Liver (tissue), 9 donors: Measurements from ENCODE around the gene CCR3. TPM values are rescaled to one million over a fixed set of nuclear protein-coding genes. Genes with fewer than 3 reads are reported as not detected.

Experiments
- DNase-seq: peaks from one replicate; pipeline ENCODE4 v3.0.0-alpha.2; 2017; ENCODE audit warnings: low spot score
- H3K27ac ChIP-seq, 2 donors: one replicate each; pipeline ENCODE4 v1.7.0; 2013; ENCODE audit warnings: inconsistent platforms in 2 of 2, low read length in 2 of 2, control low read depth in 1 of 2, low read depth in 1 of 2, mild to moderate bottlenecking in 1 of 2
- H3K27me3 ChIP-seq, 4 donors: one replicate each; pipeline versions ENCODE4 v1.6.1 to v1.7.0; 2013; ENCODE audit warnings: low read length in 3 of 4, inconsistent platforms in 1 of 4, mild to moderate bottlenecking in 1 of 4, moderate library complexity in 1 of 4; ENCODE audit not compliant: control insufficient read depth in 4 of 4, insufficient read depth in 4 of 4
- H3K36me3 ChIP-seq, 4 donors: one replicate each; pipeline versions ENCODE4 v1.6.1 to v1.7.0; 2013; ENCODE audit warnings: low read length in 3 of 4, mild to moderate bottlenecking in 3 of 4, low read depth in 1 of 4, moderate library complexity in 1 of 4; ENCODE audit not compliant: control insufficient read depth in 4 of 4, insufficient read depth in 3 of 4
- H3K4me1 ChIP-seq, 4 donors: one replicate each; pipeline versions ENCODE4 v1.6.1 to v1.7.0; 2013; ENCODE audit warnings: low read length in 3 of 4, mild to moderate bottlenecking in 3 of 4, moderate library complexity in 1 of 4; ENCODE audit not compliant: control insufficient read depth in 4 of 4, insufficient read depth in 4 of 4
- H3K4me3 ChIP-seq, 3 donors: one replicate each; pipeline versions ENCODE4 v1.6.1 to v1.7.0; 2013; ENCODE audit warnings: low read length in 3 of 3, control low read depth in 1 of 3, low read depth in 1 of 3, mild to moderate bottlenecking in 1 of 3
- H3K9ac ChIP-seq, 2 donors: one replicate each; pipeline ENCODE4 v1.7.0; 2013; ENCODE audit warnings: low read length in 2 of 2, mild to moderate bottlenecking in 2 of 2, moderate library complexity in 2 of 2, control low read depth in 1 of 2, low read depth in 1 of 2
- H3K9me3 ChIP-seq, 4 donors: one replicate each; pipeline versions ENCODE4 v1.6.1 to v1.7.0; 2013; ENCODE audit warnings: low read length in 3 of 4; ENCODE audit not compliant: control insufficient read depth in 4 of 4
- ATF3 ChIP-seq: IDR thresholded peaks from 2 replicates; pipeline ENCODE4 v1.6.1; 2016; ENCODE audit warnings: antibody characterized with exemption
- CTCF ChIP-seq: fragments of 150-350 bp; IDR thresholded peaks from 2 replicates; pipeline ENCODE4 v1.5.1; 2017; ENCODE audit warnings: improper control_type of control experiment, low read depth, low read length; ENCODE audit not compliant: missing input control
- EGR1 ChIP-seq, 2 donors: IDR thresholded peaks; 2 replicates each; pipeline ENCODE4 v1.6.1; 2016 to 2018; ENCODE audit warnings: antibody characterized with exemption in 2 of 2, low read depth in 2 of 2
- FOXA2 ChIP-seq: IDR thresholded peaks from 2 replicates; pipeline ENCODE4 v1.6.1; 2016; ENCODE audit warnings: antibody characterized with exemption
- GABPA ChIP-seq, 2 donors: IDR thresholded peaks in 1 of 2; conservative IDR thresholded peaks in 1 of 2; 2 replicates each; pipeline ENCODE4 v1.6.1; 2016; ENCODE audit warnings: antibody characterized with exemption in 2 of 2, mild to moderate bottlenecking in 1 of 2, moderate library complexity in 1 of 2
- HNF4A ChIP-seq, 2 donors: conservative IDR thresholded peaks; 2 replicates each; pipeline ENCODE4 v1.6.1; 2016; ENCODE audit warnings: antibody characterized with exemption in 2 of 2, mild to moderate bottlenecking in 2 of 2
- HNF4G ChIP-seq: IDR thresholded peaks from 2 replicates; pipeline ENCODE4 v1.6.1; 2016; ENCODE audit warnings: antibody characterized with exemption
- JUND ChIP-seq, 2 donors: IDR thresholded peaks; 2 replicates each; pipeline ENCODE4 v1.6.1; 2016; ENCODE audit warnings: antibody characterized with exemption in 2 of 2
- MAX ChIP-seq: IDR thresholded peaks from 2 replicates; pipeline ENCODE4 v1.6.1; 2016; ENCODE audit warnings: antibody characterized with exemption
- NR2F2 ChIP-seq: IDR thresholded peaks from 2 replicates; pipeline ENCODE4 v1.6.1; 2016; ENCODE audit warnings: antibody characterized with exemption
- RAD21 ChIP-seq, 2 donors: IDR thresholded peaks; 2 replicates each; pipeline ENCODE4 v1.6.1; 2016; ENCODE audit warnings: antibody characterized with exemption in 2 of 2, mild to moderate bottlenecking in 2 of 2
- REST ChIP-seq: IDR thresholded peaks from 2 replicates; pipeline ENCODE4 v1.6.1; 2016; ENCODE audit warnings: antibody characterized with exemption, mild to moderate bottlenecking
- RXRA ChIP-seq, 2 donors: IDR thresholded peaks; 2 replicates each; pipeline ENCODE4 v1.6.1; 2017 to 2018; ENCODE audit warnings: antibody characterized with exemption in 2 of 2, mild to moderate bottlenecking in 1 of 2
- SP1 ChIP-seq: IDR thresholded peaks from 2 replicates; pipeline ENCODE4 v1.6.1; 2018; ENCODE audit warnings: antibody characterized with exemption, mild to moderate bottlenecking
- TAF1 ChIP-seq: conservative IDR thresholded peaks from 2 replicates; pipeline ENCODE4 v1.6.1; 2016; ENCODE audit warnings: antibody characterized with exemption, mild to moderate bottlenecking
- YY1 ChIP-seq: IDR thresholded peaks from 2 replicates; pipeline ENCODE4 v1.6.1; 2016; ENCODE audit warnings: antibody characterized with exemption, mild to moderate bottlenecking
- ZBTB33 ChIP-seq: IDR thresholded peaks from 2 replicates; pipeline ENCODE4 v1.6.1; 2016; ENCODE audit warnings: antibody characterized with exemption
- WGBS: extraction: QIAGEN DNeasy Blood & Tissue Kit; methylation state at CpG from one replicate; pipeline ENCODE4 v1.1.7; 2013; 5-methylcytosine and 5-hydroxymethylcytosine counted together
- polyA plus RNA-seq, 2 donors: library from polyadenylated mRNA; stranded (reverse) in 1 of 2; unstranded in 1 of 2; fragments of 200-250 nt in 1 of 2; fragments of >200 nt in 1 of 2; fragmentation: Nextera tagmentation in 1 of 2; extraction: Ambion mirVana in 1 of 2; gene quantifications; one replicate each; pipeline versions ENCODE4 v1.2.1 to v1.2.3, GENCODE V29; 2013 to 2015
- total RNA-seq, 2 donors: library from RNA; depleted of rRNA; stranded (reverse); fragments of >200 nt; gene quantifications; one replicate each; pipeline ENCODE4 v1.2.3, GENCODE V29; 2014
- donor health status: healthy.
- donor health status: healthy.
- donor health status: healthy.
- donor health status: healthy.
- donor health status: healthy.

Gene CCR3
- total and polyA plus RNA-seq, 4 donors, result 0.05 to 0.13 TPM; not detected in 2

GRCh38 chr3:46200790-46201189 lies 41.5 kb upstream of the CCR3 start:
- no peak overlapping the region for H3K4me3 ChIP-seq
- TF ChIP-seq MAX (no peak), CTCF (no peak), NR2F2 (no peak), JUND (IDR thresholded peaks at IDR 0.05) (no peak), SP1 (no peak)
- H3K27me3 ChIP-seq, result no peaks in the 10 kb centered on the region
- H3K27ac ChIP-seq, result no peak overlapping the region
- peaks cover 0 to 1% (median 0%) of the 10 kb centered on the region in 4 donors for H3K36me3 ChIP-seq
- H3K9ac ChIP-seq, result no peak overlapping the region
- WGBS, result 50% methylated on average over 1 of the region's 1 CpG
- H3K9me3 ChIP-seq, result no peaks in the 10 kb centered on the region
- DNase-seq, result no peak
- no peaks in the 10 kb centered on the region for H3K4me1 ChIP-seq

GRCh38 chr3:46202535-46202934 lies 39.7 kb upstream of the CCR3 start:
- DNase-seq, result no peak
- H3K4me3 ChIP-seq, result no peak overlapping the region
- H3K36me3 ChIP-seq, result peaks cover 0 to 1% (median 0%) of the 10 kb centered on the region in 4 donors
- H3K27me3 ChIP-seq, result no peaks in the 10 kb centered on the region
- no peaks in the 10 kb centered on the region for H3K9me3 ChIP-seq
- no peaks in the 10 kb centered on the region for H3K4me1 ChIP-seq
- H3K27ac ChIP-seq, result no peak overlapping the region
- WGBS, result 81% methylated on average over 4 of the region's 4 CpGs
- TF ChIP-seq RAD21 (IDR thresholded peaks at IDR 0.05) (no peak), SP1 (no peak), EGR1 (IDR thresholded peaks at IDR 0.05; ENCODE audit: low read depth in 2 of 2) (no peak), RXRA (IDR thresholded peaks at IDR 0.05) (no peak), FOXA2 (no peak), HNF4G (no peak)
- H3K9ac ChIP-seq, result no peak overlapping the region

- Histone ChIP-seq H3K9ac (no peak overlapping the region), H3K4me1 (no peaks in the 10 kb centered on the region), H3K9me3 (no peaks in the 10 kb centered on the region), H3K27ac (no peak overlapping the region), H3K36me3 (peaks cover 0 to 1% (median 0%) of the 10 kb centered on the region in 4 donors), H3K27me3 (no peaks in the 10 kb centered on the region), H3K4me3 (no peak overlapping the region)
- WGBS, result 94% methylated on average over 12 of the region's 12 CpGs
- TF ChIP-seq REST, result no peak
- TF ChIP-seq YY1, result no peak
- TF ChIP-seq EGR1 (IDR thresholded peaks at IDR 0.05; ENCODE audit: low read depth in 2 of 2), result no peak
- TF ChIP-seq RAD21 (IDR thresholded peaks at IDR 0.05), result no peak
- no peak for TF ChIP-seq HNF4A (conservative IDR thresholded peaks at IDR 0.05)
- no peak for TF ChIP-seq ZBTB33
- TF ChIP-seq JUND (IDR thresholded peaks at IDR 0.05), result no peak
- no peak for TF ChIP-seq HNF4G
- no peak for TF ChIP-seq CTCF
- TF ChIP-seq NR2F2, result no peak
- TF ChIP-seq GABPA (IDR thresholded peaks at IDR 0.05 in 1 of 2, conservative IDR thresholded peaks at IDR 0.05 in 1 of 2), result no peak
- no peak for TF ChIP-seq TAF1
- no peak for TF ChIP-seq ATF3
- DNase-seq, result no peak
Observed at GRCh38 chr3:46203681-46204080, 38.6 kb upstream of the CCR3 start.
